ENCODE results near the gene QSOX1.

- TF ChIP-seq EZH2 (IDR thresholded peaks at IDR 0.05) (no peak), POLR2AphosphoS5 (IDR thresholded peaks at IDR 0.05; ENCODE audit: borderline replicate concordance, low read depth, low read length) (no peak), FOXP2 (optimal IDR thresholded peaks at IDR 0.05; ENCODE audit: control extremely low read depth, extremely low read length, insufficient read depth) (no peak)
Measured at GRCh38 chr1:180218806-180219765, 64.4 kb downstream of the QSOX1 start.

All from SK-N-MC (cell line).